ENCODE data around the gene GOLT1A. TPM values are rescaled to one million over a fixed set of nuclear protein-coding genes. Genes with fewer than 3 reads are reported as not detected.

Gene GOLT1A
- total RNA-seq, 1 donor from 2014 or later = 1.8 TPM

DNA sequence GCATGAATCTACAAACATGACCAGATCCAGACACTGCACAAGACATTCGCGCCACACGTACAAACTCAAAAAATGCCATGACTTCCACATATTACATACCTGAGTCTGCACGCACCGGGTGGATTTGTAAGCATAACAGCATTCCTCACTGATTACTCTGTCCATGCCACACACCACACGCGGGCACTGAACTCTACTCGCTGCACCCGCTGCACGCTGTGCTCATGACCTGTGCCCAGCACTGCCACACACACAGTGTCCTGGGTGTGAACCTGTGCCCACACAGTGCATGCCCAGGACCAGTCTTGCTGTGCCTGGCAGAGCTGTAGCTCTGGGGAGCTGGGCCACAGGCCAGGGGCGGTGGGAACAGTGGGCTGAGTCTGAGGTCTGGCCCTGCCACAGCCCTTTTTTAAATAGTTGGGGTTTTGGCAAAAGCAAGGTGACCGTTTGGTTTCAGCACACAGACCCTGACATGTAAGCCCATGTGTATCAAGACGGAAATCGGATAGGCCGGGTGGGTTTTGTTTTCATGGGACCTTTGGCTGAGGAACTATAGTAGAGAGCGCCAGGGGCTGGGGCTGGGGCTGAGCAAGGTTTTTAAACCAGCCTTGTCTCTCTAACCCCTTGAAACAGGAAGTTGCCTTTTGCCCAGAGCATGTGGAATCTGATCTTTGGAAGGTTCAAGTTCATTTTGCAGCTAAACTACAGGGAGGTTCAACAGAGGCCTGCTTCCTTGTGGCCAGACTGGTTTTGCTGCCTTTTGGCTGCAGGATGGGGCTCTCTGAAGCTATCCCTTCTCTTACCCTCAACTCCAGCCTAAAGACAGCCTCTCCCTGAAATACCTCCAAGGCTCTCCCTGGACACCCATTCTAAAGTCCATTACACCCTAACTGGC, 12.3 kb upstream of the GOLT1A start:
- DNase-seq (ENCODE audit: low read depth) = peak; percentile 88
- no peaks in the 10 kb centered on the region for H3K36me3 ChIP-seq (ENCODE audit: control insufficient read depth, insufficient read depth, low read length)
- no peaks in the 10 kb centered on the region for H3K27me3 ChIP-seq (ENCODE audit: control insufficient read depth, insufficient read depth, low read length)
- TF ChIP-seq, protein P1, sequence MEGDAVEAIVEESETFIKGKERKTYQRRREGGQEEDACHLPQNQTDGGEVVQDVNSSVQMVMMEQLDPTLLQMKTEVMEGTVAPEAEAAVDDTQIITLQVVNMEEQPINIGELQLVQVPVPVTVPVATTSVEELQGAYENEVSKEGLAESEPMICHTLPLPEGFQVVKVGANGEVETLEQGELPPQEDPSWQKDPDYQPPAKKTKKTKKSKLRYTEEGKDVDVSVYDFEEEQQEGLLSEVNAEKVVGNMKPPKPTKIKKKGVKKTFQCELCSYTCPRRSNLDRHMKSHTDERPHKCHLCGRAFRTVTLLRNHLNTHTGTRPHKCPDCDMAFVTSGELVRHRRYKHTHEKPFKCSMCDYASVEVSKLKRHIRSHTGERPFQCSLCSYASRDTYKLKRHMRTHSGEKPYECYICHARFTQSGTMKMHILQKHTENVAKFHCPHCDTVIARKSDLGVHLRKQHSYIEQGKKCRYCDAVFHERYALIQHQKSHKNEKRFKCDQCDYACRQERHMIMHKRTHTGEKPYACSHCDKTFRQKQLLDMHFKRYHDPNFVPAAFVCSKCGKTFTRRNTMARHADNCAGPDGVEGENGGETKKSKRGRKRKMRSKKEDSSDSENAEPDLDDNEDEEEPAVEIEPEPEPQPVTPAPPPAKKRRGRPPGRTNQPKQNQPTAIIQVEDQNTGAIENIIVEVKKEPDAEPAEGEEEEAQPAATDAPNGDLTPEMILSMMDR (IDR thresholded peaks at IDR 0.05; ENCODE audit: insufficient read depth, low read length, severe bottlenecking) = no peak
- no peak overlapping the region for H3K4me3 ChIP-seq (ENCODE audit: low read depth, low read length)
- FAIRE-seq = peak; percentile 76

- FAIRE-seq = no peak
- Histone ChIP-seq H3K36me3 (ENCODE audit: control insufficient read depth, insufficient read depth, low read length) (no peaks in the 10 kb centered on the region), H3K4me3 (ENCODE audit: low read depth, low read length) (no peak overlapping the region), H3K27me3 (ENCODE audit: control insufficient read depth, insufficient read depth, low read length) (no peaks in the 10 kb centered on the region)
- TF ChIP-seq, protein P1 (IDR thresholded peaks at IDR 0.05; ENCODE audit: insufficient read depth, low read length, severe bottlenecking) = no peak
- DNase-seq (ENCODE audit: low read depth) = peak; percentile 22
Observed at GRCh38 chr1:204224655-204225054, 10.9 kb upstream of the GOLT1A start.

DNA sequence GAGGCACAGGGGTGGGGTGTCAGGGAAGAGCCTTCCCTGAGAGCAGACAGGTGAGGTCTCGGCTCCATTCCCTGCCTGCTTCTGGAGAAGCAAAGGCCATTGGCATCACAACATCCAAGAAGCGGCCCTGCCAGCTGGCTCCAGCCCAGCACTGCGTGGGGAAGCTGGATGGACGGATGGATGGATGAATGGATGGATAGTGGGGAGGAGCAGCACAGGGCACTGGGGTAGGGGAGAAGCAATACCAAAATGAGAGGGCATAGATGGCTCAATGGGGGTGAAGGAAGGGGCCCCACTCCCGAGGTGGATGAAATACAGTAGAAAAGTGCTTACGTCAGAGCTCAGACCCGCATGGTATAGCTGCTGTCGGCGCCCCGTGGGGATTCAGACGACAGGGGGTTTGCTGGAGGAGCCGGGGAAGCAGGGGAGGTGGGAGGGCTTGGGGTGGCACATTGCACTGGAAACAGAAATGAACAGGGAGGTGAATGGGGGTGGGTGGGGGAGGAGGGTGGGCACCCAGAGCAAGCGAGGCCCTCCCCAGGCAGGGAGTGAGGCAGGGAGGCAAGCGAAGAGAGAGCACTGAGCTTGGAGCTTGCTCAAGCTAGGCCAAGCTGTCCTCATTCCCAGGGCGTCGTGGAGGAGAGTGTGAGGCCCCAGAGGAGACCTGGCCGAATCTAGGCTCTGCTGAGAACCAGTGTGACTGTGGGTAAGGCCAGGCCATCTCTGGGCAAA, 9.5 kb upstream of the GOLT1A start:
- Histone ChIP-seq H3K27me3 (ENCODE audit: control insufficient read depth, insufficient read depth, low read length) (no peaks in the 10 kb centered on the region), H3K36me3 (ENCODE audit: control insufficient read depth, insufficient read depth, low read length) (no peaks in the 10 kb centered on the region), H3K4me3 (ENCODE audit: low read depth, low read length) (no peak overlapping the region)
- TF ChIP-seq, protein P1 (IDR thresholded peaks at IDR 0.05; ENCODE audit: insufficient read depth, low read length, severe bottlenecking) = no peak
- DNase-seq (ENCODE audit: low read depth) (no peak), FAIRE-seq (no peak)

- Histone ChIP-seq H3K27me3 (ENCODE audit: control insufficient read depth, insufficient read depth, low read length) (no peaks in the 10 kb centered on the region), H3K4me3 (ENCODE audit: low read depth, low read length) (no peak overlapping the region), H3K36me3 (ENCODE audit: control insufficient read depth, insufficient read depth, low read length) (no peaks in the 10 kb centered on the region)
- no peak for DNase-seq (ENCODE audit: low read depth)
- TF ChIP-seq, protein P1 (IDR thresholded peaks at IDR 0.05; ENCODE audit: insufficient read depth, low read length, severe bottlenecking) = no peak
- no peak for FAIRE-seq
Observed at GRCh38 chr1:204222764-204223055, 8.9 kb upstream of the GOLT1A start.

DNA sequence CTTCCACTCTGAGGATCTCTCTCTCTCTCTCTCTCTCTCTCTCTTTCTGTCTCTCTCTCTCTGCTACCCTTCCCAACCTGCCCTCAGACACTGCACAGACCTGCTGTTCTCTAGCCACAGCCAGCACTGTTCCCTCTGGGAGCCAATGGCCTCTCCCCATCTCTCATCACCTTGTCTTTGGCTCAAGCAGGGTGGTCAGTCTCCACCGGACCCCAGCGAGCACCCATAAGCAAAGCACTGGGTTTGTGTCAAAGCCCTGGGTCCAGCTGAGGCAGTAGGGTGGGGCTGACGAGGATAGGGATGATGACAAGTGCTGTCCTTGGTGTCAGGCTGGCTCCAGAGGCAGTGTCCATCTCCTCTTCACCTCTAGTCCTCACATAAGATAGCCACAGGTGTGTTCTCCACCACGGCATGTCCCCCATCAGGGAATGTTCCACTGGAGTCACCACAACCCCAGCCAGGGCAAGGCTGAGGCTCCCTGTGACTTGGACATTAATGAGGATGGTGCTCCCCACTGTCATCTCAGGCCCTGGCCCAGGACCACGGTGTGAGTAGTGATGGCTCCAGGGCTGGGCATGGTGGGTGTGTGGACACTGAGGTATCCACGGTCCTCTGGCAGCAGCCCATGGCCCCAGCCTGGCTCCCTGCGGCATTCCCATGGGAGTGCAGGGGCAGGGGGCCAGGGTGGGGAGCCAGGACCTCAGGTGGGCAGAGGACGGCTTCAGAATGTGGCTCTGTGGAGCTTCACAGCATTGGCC, 8.4 kb upstream of the GOLT1A start:
- FAIRE-seq (peak; percentile 47), DNase-seq (ENCODE audit: low read depth) (no peak)
- Histone ChIP-seq H3K36me3 (ENCODE audit: control insufficient read depth, insufficient read depth, low read length) (no peaks in the 10 kb centered on the region), H3K27me3 (ENCODE audit: control insufficient read depth, insufficient read depth, low read length) (no peaks in the 10 kb centered on the region), H3K4me3 (ENCODE audit: low read depth, low read length) (no peak overlapping the region)
- TF ChIP-seq, protein P1 (IDR thresholded peaks at IDR 0.05; ENCODE audit: insufficient read depth, low read length, severe bottlenecking) = no peak
